Mucosa of stomach (tissue), 1 donor: ENCODE results near the gene PRSS48.
"Not testable (repeated sequence)": the region's sequence is repeated elsewhere in the genome, so short reads cannot be mapped to it uniquely, and the experiment has no call there.

Experiments
- H3K27me3 ChIP-seq: one replicate; pipeline ENCODE4 v1.7.0; 2013; ENCODE audit warnings: mild to moderate bottlenecking, low read length; ENCODE audit not compliant: control insufficient read depth, insufficient read depth
- H3K36me3 ChIP-seq: one replicate; pipeline ENCODE4 v1.7.0; 2013; ENCODE audit warnings: low read length; ENCODE audit not compliant: control insufficient read depth, insufficient read depth
- H3K4me1 ChIP-seq: one replicate; pipeline ENCODE4 v1.7.0; 2013; ENCODE audit warnings: mild to moderate bottlenecking, low read length; ENCODE audit not compliant: control insufficient read depth, insufficient read depth
- H3K4me3 ChIP-seq: one replicate; pipeline ENCODE4 v1.7.0; 2013; ENCODE audit warnings: low read length
- H3K9ac ChIP-seq: one replicate; pipeline ENCODE4 v1.7.0; 2013; ENCODE audit warnings: mild to moderate bottlenecking, low read length, moderate library complexity
- H3K9me3 ChIP-seq: one replicate; pipeline ENCODE4 v1.7.0; 2013; ENCODE audit warnings: mild to moderate bottlenecking, low read length, moderate library complexity; ENCODE audit not compliant: control insufficient read depth
- donor health status: Pancreatic carcinoma.

The PRSS48 gene

GRCh38 chr4:151267104-151267503 lies 9.9 kb upstream of the PRSS48 start:
- peaks cover 4% of the 10 kb centered on the region for H3K4me1 ChIP-seq
- no peak overlapping the region for H3K9ac ChIP-seq
- no peaks in the 10 kb centered on the region for H3K9me3 ChIP-seq
- no peak overlapping the region for H3K4me3 ChIP-seq
- H3K36me3 ChIP-seq = no peaks in the 10 kb centered on the region
- no peaks in the 10 kb centered on the region for H3K27me3 ChIP-seq

- Histone ChIP-seq H3K9ac (no peak overlapping the region), H3K36me3 (no peaks in the 10 kb centered on the region), H3K4me3 (no peak overlapping the region), H3K27me3 (no peaks in the 10 kb centered on the region), H3K9me3 (no peaks in the 10 kb centered on the region), H3K4me1 (peaks cover 9% of the 10 kb centered on the region)
Measured at GRCh38 chr4:151267822-151268535, 9.0 kb upstream of the PRSS48 start.

- not testable (repeated sequence) for H3K36me3 ChIP-seq, H3K9ac ChIP-seq, H3K4me3 ChIP-seq, H3K9me3 ChIP-seq, H3K4me1 ChIP-seq, H3K27me3 ChIP-seq
Measured at GRCh38 chr4:151268905-151269304, 8.1 kb upstream of the PRSS48 start.

- Histone ChIP-seq H3K27me3 (no peaks in the 10 kb centered on the region), H3K9ac (no peak overlapping the region), H3K36me3 (no peaks in the 10 kb centered on the region), H3K4me1 (peaks cover 7% of the 10 kb centered on the region), H3K4me3 (no peak overlapping the region), H3K9me3 (no peaks in the 10 kb centered on the region)
Measured at GRCh38 chr4:151284534-151285245, 7.7 kb downstream of the PRSS48 start.

- Histone ChIP-seq H3K9ac (no peak overlapping the region), H3K9me3 (no peaks in the 10 kb centered on the region), H3K36me3 (no peaks in the 10 kb centered on the region), H3K27me3 (no peaks in the 10 kb centered on the region), H3K4me1 (no peaks in the 10 kb centered on the region), H3K4me3 (no peak overlapping the region)
Measured at GRCh38 chr4:151287409-151287808, 10.4 kb downstream of the PRSS48 start.

- H3K4me3 ChIP-seq = no peak overlapping the region
- peaks cover 20% of the 10 kb centered on the region for H3K4me1 ChIP-seq
- H3K36me3 ChIP-seq = no peaks in the 10 kb centered on the region
- no peaks in the 10 kb centered on the region for H3K27me3 ChIP-seq
- no peaks in the 10 kb centered on the region for H3K9me3 ChIP-seq
- H3K9ac ChIP-seq = no peak overlapping the region
Measured at GRCh38 chr4:151291485-151291884, 14.5 kb downstream of the PRSS48 start.

GRCh38 chr4:151292038-151292437 lies 15.1 kb downstream of the PRSS48 start:
- no peaks in the 10 kb centered on the region for H3K27me3 ChIP-seq
- H3K36me3 ChIP-seq = no peaks in the 10 kb centered on the region
- no peaks in the 10 kb centered on the region for H3K9me3 ChIP-seq
- H3K9ac ChIP-seq = no peak overlapping the region
- no peak overlapping the region for H3K4me3 ChIP-seq
- peaks cover 20% of the 10 kb centered on the region for H3K4me1 ChIP-seq

- H3K27me3 ChIP-seq = no peaks in the 10 kb centered on the region
- H3K4me1 ChIP-seq = peaks cover 20% of the 10 kb centered on the region
- no peak overlapping the region for H3K9ac ChIP-seq
- no peaks in the 10 kb centered on the region for H3K9me3 ChIP-seq
- no peaks in the 10 kb centered on the region for H3K36me3 ChIP-seq
- no peak overlapping the region for H3K4me3 ChIP-seq
Measured at GRCh38 chr4:151294833-151295496, 18.0 kb downstream of the PRSS48 start.

- Histone ChIP-seq H3K4me3 (no peak overlapping the region), H3K27me3 (no peaks in the 10 kb centered on the region), H3K9me3 (no peaks in the 10 kb centered on the region), H3K4me1 (peaks cover 20% of the 10 kb centered on the region), H3K36me3 (no peaks in the 10 kb centered on the region), H3K9ac (no peak overlapping the region)
Measured at GRCh38 chr4:151296227-151296626, 19.3 kb downstream of the PRSS48 start.

GRCh38 chr4:151297170-151297569 lies 20.2 kb downstream of the PRSS48 start:
- H3K4me3 ChIP-seq = no peak overlapping the region
- no peak overlapping the region for H3K9ac ChIP-seq
- H3K4me1 ChIP-seq = peaks cover 20% of the 10 kb centered on the region
- H3K27me3 ChIP-seq = no peaks in the 10 kb centered on the region
- no peaks in the 10 kb centered on the region for H3K9me3 ChIP-seq
- no peaks in the 10 kb centered on the region for H3K36me3 ChIP-seq

GRCh38 chr4:151302432-151302831 lies 25.5 kb downstream of the PRSS48 start:
- Histone ChIP-seq H3K4me1 (peaks cover 10% of the 10 kb centered on the region), H3K9ac (no peak overlapping the region), H3K27me3 (no peaks in the 10 kb centered on the region), H3K36me3 (no peaks in the 10 kb centered on the region), H3K9me3 (no peaks in the 10 kb centered on the region), H3K4me3 (no peak overlapping the region)

GRCh38 chr4:151304226-151304625 lies 27.3 kb downstream of the PRSS48 start:
- Histone ChIP-seq H3K9me3 (no peaks in the 10 kb centered on the region), H3K9ac (no peak overlapping the region), H3K4me3 (no peak overlapping the region), H3K36me3 (no peaks in the 10 kb centered on the region), H3K27me3 (no peaks in the 10 kb centered on the region), H3K4me1 (peaks cover 10% of the 10 kb centered on the region)
